VCaP (cell line): ENCODE measurements around the gene MYO9A.

Experiments
- H3K27ac ChIP-seq: fragments of 450-650 bp; 2 replicates; pipeline ENCODE4 v1.5.1; 2017
- TF ChIP-seq, protein P1 (sequence below): fragments of 450-650 bp; conservative IDR thresholded peaks from 2 replicates; pipeline ENCODE4 v1.5.1; 2017; ENCODE audit warnings: mild to moderate bottlenecking, moderate library complexity

MYO9A gene

DNA sequence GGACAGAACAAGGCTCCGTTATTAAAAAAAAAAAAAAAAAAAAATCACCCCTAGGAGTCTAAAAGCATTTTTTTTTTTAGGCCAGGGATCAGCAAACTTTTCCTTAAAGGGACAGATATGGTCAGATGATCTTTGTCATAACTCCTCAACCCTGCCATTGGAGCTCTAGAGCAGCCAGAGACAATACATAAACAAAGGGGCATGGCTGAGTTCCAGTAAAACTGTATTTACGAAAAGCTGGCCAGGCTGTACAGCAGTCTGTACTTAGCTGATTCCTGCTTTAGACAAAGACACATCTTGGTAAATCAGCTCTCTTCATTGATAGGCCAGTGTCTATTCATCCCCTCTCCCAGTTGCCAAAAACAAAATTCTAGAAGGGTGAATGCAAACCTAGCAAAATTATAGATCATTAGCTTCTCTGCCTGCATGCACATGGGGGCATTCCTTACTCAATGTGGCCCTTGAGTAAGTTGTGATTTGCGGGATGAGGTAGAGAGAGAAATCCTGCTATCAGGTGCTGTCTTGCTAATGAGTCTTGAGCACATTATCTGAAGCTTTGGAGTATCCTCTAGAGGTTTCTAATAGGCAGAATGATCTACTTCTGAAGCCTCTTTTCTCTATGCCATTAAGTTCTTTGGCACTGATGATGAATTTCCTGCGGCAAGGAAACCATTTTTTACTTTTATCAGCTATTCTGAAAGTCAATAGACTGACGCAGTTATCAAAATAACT lies 35.5 kb upstream of the MYO9A start:
- H3K27ac ChIP-seq: peak overlapping the region; percentile 97
- TF ChIP-seq, protein P1, sequence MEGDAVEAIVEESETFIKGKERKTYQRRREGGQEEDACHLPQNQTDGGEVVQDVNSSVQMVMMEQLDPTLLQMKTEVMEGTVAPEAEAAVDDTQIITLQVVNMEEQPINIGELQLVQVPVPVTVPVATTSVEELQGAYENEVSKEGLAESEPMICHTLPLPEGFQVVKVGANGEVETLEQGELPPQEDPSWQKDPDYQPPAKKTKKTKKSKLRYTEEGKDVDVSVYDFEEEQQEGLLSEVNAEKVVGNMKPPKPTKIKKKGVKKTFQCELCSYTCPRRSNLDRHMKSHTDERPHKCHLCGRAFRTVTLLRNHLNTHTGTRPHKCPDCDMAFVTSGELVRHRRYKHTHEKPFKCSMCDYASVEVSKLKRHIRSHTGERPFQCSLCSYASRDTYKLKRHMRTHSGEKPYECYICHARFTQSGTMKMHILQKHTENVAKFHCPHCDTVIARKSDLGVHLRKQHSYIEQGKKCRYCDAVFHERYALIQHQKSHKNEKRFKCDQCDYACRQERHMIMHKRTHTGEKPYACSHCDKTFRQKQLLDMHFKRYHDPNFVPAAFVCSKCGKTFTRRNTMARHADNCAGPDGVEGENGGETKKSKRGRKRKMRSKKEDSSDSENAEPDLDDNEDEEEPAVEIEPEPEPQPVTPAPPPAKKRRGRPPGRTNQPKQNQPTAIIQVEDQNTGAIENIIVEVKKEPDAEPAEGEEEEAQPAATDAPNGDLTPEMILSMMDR: no peak

DNA sequence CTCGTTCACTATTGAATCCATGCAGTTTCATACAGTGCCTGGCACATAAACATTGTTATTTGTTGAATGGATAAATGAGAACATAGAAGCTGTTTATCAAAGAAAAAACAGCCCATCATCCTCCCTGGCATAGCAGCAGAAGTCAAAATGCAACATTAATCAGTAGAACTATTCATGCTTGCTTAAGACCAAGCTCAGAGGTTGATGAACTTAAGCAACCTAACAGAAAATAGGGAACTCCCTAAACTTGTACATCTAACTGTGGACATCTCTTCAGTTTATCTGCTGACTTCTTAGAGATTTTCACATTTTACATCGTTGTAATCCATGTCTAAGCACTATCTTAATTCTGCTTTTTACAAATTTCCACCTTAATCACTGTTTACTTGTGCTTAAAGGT lies 29.5 kb upstream of the MYO9A start:
- no peak overlapping the region for H3K27ac ChIP-seq
- TF ChIP-seq, protein P1: no peak

DNA sequence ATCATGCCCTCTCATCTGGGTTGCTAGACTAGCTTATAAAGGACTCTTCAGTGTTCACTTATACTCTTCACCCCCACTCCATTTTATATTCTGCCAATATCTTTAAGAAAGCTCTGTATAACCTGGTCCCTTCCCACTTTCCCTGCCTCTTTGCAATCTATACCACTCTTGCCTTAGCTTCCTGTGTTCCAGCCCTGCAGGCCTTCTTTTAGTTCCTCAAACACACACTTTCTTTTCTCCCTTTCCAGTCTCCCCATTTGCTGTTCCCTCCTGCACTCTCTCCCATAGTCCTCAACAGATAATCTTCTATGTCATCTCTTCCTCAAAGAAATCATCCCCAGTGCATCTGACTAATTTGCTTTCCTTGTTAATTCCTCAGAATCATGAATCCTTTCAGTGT lies 29.0 kb upstream of the MYO9A start:
- TF ChIP-seq, protein P1: no peak
- no peak overlapping the region for H3K27ac ChIP-seq

DNA sequence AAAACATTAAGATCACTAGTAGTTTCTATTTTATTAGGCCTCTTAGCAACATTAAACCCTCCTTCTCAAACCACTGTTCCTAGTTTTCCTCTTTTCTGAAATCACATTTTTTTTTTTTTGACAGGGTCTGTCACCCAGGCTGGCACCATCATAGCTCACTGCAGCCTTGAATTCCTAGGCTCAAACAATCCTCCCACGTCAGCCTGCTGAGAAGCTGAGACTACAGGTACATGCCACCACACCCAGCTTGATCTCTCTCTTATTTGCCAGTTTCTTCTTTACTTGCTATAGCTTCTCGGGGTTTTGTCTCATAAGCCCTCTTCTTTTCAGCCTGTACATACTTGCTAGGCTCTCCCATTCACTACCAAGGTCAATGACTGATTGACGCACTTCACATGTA lies 28.3 kb upstream of the MYO9A start:
- TF ChIP-seq, protein P1: no peak

DNA sequence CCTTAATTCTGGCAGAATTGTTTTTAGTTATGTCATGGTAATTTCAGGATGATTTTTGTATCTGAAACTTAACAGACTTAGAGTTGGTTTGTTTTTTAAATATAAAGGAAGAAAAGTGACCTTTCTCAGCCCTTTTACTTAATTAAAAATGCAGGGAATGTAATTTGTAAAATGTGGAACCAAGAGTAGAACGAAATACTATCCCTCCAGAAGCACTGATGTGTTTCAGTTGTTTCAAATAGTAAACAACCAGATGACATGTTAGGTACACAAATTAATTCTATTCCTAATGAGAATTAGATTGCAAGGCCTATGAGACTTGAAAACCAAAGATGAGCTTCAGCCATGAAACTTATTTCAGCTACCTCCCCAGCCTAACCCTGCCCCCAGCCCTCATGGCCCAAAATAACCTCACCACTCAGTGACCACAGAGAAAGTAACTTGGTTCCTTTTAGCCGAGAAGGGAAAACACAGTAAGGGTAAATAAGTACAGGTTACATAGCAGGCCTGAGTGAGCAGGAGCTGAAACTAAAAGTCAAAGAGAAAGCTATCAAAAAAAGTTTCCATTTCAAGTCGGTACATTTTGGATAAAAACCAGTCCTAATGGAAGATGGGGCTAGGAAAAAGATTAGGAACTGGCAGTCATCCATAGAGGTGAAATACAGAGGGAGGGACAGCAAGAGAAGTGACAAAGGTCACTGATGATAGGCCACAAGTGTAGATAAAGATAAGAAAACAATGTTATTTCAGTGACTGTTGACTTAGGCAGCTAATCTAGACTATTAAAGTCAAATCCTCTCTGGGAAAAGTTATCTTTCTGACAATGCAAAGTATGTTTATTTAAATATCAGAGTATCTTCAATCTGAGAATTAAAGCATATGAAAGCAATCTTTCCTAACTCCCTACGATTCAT lies 23.5 kb upstream of the MYO9A start:
- peak overlapping the region; percentile 44; the same call in 1 of the 2 replicates for H3K27ac ChIP-seq
- TF ChIP-seq, protein P1: no peak

More for the DNA sequence above, 28.3 kb upstream of the MYO9A start:
- H3K27ac ChIP-seq: no peak overlapping the region

DNA sequence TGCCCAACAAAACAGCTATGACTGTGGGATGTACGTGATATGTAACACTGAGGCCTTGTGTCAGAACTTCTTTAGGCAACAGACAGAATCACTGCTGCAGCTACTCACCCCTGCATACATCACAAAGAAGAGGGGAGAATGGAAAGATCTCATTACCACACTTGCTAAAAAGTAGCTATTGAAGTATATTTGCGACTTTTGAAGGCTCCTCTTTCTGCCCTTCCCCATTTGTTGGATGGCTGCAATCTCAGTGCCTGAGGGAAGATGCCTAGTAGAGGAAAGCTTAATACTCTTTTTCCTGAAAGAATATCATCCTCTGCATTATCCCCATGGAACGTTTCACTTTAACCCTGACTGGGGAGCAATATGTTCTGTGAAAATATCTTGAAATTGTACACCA lies 22.1 kb upstream of the MYO9A start:
- TF ChIP-seq, protein P1: no peak
- no peak overlapping the region for H3K27ac ChIP-seq

DNA sequence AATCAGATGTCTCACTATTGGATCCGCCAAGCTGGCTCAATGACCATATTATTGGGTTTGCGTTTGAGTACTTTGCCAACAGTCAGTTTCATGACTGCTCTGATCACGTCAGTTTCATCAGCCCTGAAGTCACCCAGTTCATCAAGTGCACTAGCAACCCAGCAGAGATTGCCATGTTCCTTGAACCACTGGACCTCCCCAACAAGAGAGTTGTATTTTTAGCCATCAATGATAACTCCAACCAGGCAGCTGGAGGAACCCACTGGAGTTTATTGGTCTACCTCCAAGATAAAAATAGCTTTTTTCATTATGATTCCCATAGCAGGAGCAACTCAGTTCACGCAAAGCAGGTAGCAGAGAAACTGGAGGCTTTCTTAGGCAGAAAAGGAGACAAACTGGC lies 21.7 kb upstream of the MYO9A start:
- TF ChIP-seq, protein P1: no peak
- no peak overlapping the region for H3K27ac ChIP-seq
